Left renal pelvis (tissue), 4 donors: ENCODE measurements around the gene IGSF10. TPM values are rescaled to one million over a fixed set of nuclear protein-coding genes. Genes with fewer than 3 reads are reported as not detected.
A peak's percentile ranks its signal among the peaks of the same experiment; 100 is the strongest.

Experiments
- DNase-seq, 4 donors: peaks; one replicate each; pipeline ENCODE4 v3.0.0-alpha.2; 2013; ENCODE audit warnings: low read depth in 4 of 4, low spot score in 3 of 4
- polyA plus RNA-seq, 4 donors: library from polyadenylated mRNA; unstranded; fragments of 120-200 nt; gene quantifications; one replicate each; pipeline ENCODE4 v1.2.1, GENCODE V29; 2013; ENCODE audit not compliant: insufficient read length in 4 of 4

Gene IGSF10
- polyA plus RNA-seq, 4 donors = 0.89 to 2.9 (median 2.3) TPM

DNA sequence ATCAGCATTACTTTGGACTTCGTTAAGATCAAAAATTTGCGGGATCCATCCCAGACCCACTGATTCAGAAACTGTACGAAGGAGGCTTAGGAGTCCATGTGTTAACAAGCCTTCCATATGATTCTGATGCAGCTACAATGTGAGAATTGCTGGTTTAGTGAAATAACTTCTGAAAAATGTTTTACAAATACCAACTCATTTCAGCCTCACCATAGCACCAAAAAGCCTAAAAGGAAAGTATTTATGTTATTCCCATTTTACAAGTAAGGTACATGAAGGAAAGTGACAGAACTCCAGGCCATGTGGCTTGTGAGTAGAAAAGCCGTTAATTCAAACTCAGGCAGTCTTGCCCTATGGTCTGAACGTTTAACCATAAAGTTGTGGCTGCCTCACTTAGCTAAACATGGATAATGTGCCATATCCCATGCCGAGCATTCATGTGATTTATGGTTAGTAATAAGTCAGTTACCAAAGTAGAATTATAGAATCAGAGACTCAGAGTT is 1.5 kb upstream of the IGSF10 start:
- DNase-seq = no peak

DNA sequence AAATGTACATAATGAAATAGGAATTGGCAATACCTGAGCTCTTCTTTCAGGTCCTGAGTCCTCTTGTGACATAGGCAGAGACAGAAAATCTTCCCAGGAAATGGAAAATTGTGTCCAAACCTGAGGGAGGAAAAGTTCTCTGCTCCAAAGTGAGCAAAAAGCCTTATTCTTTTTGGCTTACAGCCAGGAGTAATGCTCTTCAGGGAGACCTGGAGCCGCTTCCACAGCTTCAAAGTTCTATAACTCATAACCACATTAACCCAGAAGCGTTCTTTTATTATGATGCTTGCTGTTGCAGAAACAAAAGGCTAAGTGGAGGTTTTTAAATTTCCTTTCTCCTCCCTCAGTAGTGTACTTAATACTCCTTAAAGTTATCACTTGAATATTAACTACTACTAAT is 633 bp downstream of the IGSF10 start:
- DNase-seq = no peak

DNA sequence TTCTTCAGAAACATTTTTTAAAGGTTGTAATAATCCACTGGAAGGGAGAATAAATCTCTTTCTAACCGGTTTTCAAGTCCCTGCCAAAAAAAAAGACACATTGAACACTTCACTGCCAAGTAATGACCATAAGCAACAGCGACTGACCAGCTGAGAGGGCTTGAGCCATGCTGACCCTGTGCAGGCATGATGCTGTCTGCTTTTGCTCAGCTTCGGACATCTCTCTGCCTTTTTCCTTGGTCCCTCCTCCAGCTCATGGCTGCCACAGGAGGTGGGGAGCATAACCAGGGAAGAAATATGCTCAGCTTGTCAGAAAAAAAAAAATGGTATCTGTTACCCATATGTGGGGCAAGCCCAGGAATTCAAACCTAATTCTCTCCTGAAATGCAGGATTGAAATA is 1.5 kb downstream of the IGSF10 start:
- no peak for DNase-seq

DNA sequence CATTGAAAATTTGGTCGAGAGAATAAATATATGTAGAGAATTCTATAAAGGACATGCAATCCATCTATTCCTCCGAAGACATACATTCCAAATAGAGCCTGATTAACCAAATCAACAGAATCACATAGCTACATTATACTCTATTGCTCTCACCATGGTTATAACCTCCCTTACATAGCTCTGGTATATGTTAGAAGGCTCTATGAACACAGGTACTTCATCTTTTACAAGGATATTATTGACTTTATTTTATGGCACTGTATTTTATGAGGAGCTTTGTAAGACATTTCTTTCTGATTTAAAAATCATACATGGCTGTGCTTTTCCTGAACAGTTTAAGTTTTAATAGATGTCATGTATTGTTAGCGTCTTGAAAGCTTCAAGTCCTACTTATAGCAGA is 4.8 kb downstream of the IGSF10 start:
- no peak for DNase-seq

DNA sequence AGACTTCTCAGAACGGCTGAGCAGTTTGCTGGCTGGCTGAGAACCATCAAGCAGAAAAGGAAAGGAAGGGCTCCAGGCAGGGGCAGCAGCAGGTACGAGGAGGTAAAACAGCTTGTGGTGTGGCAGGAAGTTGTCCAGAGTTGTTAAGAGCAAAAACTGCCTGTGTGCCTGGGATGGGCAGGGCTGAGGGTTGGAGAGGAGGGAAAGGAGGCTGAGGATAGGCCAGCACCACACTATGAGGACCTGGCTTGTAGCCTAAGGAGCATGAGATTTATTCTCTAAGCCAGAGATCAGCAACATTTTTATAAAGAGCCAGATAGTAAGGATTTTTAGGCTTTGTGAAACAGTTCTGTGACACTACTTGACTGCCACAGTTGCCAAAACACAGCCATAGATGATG is 8.0 kb downstream of the IGSF10 start:
- DNase-seq = no peak

DNA sequence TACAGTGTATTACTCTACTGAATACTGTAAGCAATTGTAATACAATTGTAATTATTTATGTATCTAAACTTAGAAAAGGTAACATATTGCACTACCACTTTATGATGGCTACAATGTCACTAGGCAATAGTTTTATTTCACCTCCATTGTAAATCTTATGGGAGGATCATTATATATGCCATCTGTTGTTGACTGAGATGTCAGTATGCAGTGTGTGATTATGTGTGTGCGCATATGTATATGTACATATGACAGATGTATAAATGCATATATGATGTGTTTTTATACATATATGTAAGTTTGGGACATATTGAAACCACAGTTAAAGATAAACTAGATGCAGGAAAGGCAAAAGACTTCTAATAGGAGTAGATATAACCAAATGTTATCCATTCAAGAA is 8.5 kb downstream of the IGSF10 start:
- DNase-seq = no peak

DNA sequence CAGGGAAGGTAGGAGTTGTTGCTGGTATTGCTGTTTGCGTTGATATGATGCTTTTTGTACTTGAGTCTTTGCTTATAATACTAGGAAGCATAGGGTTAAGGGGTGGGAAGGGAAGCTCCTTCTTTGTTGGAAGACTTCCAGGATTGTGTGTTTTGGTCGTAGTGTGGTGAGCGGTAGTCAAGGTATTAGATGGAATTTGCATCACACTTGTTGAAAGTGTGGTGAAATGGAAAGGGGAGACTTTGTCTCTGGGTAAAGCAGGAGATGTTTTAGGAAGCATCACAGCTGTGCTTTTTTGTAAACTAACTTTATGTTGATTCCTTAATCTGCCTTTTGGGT is 14.9 kb downstream of the IGSF10 start:
- no peak for DNase-seq

DNA sequence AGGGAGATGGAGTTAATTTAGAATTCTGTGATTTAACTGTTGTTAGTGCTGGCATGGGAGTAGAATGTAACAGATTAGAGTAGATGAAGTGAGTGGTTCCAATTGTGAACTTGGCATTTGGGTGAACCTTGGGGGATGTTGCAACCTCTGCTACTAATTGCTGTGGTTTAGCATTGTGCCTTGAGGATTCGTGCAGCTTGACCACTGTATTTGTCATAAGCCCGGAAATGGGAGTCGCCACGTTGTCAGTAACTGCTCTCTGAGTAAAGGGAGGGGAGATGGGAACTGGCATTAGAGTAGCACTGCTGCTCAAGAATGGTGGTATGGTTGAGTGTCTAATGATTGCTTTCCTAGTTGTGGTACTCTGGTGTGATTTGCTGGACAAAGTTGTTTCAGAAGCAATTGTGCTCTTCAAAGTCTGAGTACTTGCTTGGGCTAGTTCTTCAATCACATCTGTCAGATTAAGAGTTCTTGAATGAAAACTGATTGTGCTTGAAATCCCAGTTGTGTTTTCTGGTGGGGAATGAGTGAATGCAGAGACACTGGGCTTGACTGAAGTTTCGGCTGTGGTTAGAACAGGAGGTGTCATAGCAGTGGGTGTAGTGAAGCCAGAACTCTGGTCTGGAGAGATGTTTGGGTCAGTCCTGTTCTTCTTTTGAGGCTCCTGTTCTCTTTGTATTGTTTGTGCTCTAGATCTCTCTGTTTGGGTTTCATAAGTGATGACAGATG is 15.4 kb downstream of the IGSF10 start:
- no peak for DNase-seq

DNA sequence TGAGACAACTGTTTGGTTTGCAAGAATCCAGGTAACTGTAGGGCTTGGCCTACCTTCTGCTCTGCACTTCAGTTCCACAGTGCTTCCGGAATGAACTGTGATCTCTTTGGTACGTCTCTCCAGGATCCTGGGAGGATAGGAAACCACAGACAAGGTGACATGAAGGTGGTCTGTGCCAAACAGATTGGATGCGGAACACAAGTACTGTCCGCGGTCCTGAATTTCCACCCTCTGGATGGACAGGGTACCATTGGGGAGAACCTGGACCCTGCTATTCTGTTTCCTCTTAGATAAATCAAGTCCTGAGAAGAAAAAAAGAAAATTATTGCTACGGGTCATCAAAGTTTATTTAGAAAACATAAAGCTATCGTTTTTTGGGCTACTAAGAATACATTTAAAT is 17.3 kb downstream of the IGSF10 start:
- DNase-seq = no peak

DNA sequence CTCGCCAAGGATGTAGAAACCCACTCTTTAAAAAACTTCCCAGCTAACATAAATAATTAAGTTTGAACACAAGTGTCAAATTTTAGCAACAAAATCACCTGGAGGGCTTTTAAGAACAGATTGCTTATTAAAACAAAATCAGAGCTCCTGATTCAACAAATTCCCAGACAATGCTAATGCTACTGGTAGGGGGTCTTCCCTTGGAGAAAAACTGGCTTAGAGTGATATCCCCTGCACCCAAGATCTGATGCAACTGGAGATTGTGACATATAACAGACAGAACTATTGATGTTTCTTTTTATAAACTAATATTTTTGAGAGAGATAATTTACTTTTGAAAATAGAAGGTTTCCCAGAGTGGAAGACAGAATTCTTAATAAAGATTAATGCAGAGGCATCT is 19.9 kb downstream of the IGSF10 start:
- DNase-seq = no peak

DNA sequence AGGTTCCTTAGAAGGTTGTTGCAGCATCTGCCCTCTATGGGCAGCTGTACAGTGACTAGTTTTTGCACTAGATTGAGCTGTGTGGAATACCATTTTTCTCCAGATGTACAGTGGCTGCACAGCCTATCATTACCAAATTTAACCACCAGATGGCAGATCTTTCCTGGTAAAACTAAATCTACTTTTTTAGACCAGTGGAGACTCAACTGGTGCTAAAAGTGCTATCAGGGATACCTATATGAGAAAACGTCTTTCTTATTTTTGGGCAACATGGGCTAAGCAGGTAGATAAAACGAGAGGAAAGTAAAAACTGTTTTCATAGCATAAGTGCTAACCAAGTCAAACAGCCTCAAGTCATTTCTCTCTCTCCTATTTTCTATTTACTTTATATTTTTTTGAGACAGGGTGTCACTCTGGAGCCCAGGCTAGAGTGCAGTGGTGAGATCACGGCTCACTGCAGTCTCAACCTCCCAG is 21.2 kb downstream of the IGSF10 start:
- DNase-seq = peak; percentile 47 to 54 (median 50)

DNA sequence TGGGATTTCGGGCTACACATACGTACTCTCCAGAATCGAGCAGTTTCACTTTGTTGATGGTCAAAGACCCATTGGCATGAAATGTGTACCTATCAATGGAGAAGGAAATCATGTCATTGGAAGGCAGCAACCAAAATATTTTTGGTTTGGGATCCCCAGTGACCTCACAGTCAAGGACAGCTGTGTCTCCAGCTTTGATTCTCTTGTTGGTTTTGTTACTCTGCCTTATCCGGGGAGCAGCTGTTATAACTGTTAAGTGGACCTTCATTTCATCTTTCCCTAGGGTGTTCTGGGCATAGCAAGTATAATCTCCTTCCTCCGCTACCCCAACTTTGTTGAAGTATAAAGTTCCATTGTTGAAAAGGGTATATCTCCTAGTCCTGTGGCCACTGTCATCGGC is 23.0 kb downstream of the IGSF10 start:
- no peak for DNase-seq

DNA sequence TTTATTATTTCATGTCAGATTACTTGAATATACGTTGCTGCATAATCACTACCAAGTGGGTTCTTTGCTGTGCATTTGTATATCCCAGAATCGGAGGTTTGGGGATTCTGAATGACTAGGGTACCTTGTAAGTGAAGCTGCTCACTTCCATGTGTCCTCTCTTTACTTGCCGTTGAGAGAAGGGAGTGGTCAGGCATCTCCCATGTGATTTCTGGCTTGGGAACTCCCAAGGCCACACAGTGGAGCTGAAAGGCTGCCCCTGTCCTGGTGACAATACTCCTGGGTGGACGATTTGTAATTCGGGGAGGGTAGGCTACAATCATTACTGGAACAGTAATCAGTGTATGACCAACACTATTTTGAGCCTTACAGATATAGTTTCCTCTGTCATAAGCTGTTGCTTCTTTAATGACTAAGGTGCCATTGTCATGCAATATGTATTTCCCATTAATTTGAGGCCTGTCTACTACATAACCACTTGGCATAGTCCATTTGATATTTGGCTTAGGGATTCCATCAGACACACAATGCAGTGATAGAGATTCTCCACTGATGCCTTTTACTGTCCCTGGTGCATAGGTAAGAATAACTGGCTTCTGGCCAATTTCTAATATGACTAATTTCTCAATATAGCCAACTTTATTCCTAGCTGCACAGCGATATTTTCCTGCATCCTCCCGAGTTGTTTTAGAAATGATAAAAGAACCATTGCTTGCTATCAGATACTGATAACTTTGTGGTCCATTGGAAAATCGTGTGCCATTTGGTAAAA is 24.0 kb downstream of the IGSF10 start:
- DNase-seq = no peak

DNA sequence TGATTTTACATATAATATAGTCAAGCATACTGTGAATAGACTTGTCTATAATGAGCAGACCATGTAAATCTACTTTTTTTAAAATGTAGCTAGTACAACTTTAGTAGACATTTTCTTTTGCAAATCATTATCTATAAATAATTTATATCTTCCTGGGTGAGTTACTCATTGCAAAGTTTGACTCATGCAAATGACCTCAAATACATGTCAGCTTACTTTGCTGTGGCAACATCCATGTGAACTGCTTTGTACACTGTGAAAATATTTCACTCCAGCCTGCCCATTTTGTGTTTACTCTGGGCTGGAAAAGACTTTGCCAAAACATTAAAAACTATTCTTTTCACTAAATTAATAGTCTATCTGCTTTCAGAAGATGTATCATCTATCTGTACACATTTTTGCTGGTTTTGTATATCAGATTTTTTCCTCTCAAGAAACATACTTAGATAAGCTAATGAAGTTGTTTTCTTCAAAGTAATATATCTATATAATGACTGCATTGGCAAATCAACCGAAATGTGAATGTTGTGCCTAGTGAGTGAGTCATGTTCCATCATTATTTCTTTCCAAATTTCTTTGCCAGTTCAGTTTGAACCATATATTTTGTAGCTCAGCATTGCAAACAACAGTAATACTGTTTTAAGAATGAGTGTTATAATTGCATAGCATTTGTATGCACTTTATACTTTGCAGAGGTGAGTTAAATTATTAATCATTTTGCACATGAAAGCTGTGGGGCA is 26.5 kb downstream of the IGSF10 start:
- DNase-seq = no peak

DNA sequence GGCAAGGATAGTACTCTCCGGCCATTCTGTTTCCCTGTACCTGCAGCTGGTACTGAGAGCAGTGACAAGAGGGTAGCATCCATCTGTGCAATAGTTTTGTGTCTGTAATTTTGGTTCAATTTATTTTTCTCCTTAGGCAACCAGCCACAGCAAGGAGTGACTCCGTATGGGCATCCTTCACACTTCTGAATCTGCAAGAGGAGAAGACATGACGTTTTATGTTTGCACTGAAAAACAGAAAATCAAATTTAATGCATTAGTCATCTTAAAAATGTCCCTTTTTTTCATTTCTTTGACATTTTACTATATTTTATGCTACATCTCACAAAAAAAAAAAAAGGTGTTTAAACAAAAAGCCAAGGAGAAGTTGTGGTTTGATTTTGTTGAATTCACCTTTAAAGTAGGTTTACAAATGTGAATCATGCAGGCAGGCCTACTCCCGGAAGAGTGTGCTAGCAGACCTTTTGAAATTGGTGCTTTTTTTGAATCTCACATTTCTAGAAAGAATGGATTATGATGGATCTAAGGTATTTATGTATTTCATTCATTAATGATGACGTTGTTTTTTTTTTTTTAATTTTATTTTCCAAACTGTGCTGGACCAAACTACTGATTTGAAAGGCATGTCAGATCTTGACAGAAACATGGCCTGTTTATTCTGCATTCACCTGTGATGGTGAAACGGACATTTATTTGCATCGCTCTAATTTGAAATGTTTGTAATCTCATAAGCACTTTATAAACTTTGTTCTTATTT is 28.1 kb downstream of the IGSF10 start:
- no peak for DNase-seq

DNA sequence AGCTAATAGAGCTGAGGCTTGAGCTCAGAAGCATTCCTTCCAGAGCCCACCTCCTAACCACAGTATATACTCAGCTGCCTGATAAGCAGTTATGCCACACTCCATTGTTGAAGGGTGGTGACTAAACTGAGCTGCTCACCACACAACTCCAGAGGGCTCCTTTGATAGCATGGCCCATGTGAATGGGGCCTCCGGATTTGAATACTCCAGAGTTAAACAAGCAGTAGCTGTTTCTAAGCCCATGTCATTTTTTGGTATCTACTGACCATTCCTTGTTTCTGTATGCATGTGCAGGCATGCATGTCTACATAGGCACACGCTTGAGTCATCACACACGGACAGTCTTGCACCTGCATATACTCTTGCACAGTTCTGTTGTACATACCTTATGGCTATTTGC is 28.9 kb downstream of the IGSF10 start:
- DNase-seq = no peak

DNA sequence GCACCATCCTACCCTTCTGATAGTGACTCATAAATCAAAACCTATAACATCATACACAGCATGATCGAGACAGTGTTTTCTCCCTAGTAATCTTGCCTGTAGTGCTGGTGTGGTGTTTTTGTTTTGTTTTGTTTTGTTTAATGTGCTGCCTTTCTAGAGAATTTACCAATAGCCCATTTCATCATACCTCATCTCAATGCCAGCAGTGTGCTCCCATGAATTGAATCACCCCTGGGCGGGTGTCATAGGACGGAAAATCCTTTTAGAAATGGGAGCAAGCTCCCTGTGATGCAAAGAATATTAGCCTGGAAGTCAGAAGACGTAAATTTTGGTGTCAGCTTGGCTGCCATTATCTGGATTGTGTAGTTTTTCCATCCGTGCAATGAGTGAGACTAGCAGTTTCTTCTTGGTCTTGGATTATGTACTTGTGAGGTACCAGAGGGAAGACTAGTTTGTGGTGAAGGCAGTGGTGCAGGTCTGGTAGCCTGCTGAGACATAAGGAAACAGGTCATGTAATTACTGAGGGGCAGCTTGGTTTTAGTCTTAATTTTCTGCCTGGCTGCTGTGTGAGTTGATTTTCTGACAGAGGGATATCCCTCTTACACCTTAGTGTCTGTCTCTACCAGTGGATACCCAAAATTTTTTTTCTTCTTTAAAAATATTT is 29.9 kb downstream of the IGSF10 start:
- no peak for DNase-seq

DNA sequence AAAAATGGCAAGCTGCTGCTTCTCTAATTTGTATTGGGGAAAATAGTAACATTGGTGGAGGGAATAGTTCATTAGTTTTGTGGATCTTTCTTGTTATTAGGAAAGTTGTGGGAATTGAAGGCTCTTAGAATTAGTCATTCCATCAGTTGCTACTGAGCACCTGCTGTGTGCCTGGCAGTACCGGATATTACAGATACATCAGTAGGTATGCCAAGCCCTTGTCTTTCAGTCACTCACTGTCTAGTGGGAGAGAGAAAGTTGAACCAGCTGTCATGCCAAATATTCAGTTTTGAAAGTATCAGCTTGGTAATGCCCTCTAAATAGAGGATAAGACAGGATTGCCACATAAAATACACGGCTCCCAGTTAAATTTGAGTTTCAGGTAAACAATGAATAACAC is 32.5 kb downstream of the IGSF10 start:
- no peak for DNase-seq

DNA sequence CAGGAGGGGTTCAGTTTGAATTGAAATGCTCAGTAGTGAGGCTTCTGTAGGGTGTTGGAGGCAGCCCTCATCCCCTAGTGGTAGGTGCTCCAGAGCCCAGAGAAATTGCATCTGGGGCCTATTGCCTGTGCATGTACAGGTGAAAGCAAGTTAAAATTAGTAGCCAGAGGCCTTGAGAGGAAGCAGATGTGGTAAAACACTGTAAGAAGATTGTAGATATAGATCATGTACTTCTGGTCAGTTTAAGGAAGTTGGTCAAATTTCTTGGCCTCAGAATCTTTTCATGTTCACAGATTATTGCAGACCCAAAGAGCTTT is 34.6 kb downstream of the IGSF10 start:
- no peak for DNase-seq

DNA sequence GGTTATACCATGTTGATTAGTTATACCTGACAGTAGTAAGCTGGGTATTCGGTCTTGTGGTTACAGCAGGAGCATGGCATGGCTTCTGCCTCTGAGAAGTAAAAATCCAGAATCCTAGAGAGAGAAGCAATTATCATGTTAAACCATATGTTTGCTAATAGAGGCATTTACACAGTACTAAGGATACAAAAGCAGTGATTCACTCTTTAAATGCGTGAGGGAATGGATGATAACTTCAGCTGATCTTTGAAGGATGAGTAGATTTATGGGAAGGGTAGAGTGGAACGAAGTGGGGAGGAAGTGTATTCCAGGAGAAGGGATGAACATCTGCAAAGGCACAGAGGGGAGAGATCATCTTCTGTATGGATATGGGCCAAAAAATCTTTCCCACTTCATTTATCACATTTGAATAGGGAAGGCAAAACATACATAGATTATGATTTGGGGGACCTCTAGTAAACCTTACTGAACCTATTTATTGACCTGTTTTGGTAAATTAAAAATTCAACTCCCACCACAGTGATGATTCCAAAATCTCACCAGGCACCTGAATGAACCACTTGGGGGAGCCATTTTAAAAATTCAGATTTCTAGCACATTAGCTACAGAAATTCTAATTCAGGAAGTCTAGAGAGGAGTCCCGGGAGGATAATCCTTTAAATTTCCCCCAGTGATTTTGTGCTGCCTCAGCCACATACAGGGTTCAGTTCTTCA is 35.1 kb downstream of the IGSF10 start:
- no peak for DNase-seq
